ENCODE measurements around the gene VPS11.

The VPS11 gene

DNA sequence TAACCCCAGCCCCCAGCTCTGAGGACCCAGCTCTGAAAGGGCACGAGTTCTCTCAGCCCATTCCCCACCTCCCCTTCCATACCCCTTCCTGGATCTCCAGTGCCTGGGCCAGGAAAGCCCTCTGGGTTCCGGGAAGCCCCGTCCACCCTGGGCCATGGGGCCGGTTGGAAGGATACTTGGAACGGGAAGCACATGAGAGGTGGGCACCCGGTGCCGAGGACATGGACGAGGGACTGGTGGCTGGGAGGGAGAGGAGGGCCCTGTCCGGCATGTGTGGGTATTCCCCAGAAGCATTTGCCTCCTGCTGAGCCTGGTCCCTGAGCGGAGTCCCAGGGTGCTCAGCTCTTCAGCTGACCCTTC lies 48.6 kb downstream of the VPS11 start:
- DNase-seq (ENCODE audit: extremely low spot score): no peak
- TF ChIP-seq, protein P1, sequence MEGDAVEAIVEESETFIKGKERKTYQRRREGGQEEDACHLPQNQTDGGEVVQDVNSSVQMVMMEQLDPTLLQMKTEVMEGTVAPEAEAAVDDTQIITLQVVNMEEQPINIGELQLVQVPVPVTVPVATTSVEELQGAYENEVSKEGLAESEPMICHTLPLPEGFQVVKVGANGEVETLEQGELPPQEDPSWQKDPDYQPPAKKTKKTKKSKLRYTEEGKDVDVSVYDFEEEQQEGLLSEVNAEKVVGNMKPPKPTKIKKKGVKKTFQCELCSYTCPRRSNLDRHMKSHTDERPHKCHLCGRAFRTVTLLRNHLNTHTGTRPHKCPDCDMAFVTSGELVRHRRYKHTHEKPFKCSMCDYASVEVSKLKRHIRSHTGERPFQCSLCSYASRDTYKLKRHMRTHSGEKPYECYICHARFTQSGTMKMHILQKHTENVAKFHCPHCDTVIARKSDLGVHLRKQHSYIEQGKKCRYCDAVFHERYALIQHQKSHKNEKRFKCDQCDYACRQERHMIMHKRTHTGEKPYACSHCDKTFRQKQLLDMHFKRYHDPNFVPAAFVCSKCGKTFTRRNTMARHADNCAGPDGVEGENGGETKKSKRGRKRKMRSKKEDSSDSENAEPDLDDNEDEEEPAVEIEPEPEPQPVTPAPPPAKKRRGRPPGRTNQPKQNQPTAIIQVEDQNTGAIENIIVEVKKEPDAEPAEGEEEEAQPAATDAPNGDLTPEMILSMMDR (IDR thresholded peaks at IDR 0.05; ENCODE audit: control extremely low read depth, extremely low read depth, low read depth, missing control alignments): no peak
- POLR2A ChIA-PET: interaction anchor here (0.6 to 1.1 kb wide), 2 partner anchors 21 to 220 kb away, joined by 3 to 5 read pairs; a partner anchor contains a TSS
- CTCF ChIA-PET: interaction anchor here (1.0 to 1.3 kb wide), 3 partner anchors 14 to 90 kb away, joined by 3 read pairs; partner anchors contain the start of genes CBL and DPAGT1

DNA sequence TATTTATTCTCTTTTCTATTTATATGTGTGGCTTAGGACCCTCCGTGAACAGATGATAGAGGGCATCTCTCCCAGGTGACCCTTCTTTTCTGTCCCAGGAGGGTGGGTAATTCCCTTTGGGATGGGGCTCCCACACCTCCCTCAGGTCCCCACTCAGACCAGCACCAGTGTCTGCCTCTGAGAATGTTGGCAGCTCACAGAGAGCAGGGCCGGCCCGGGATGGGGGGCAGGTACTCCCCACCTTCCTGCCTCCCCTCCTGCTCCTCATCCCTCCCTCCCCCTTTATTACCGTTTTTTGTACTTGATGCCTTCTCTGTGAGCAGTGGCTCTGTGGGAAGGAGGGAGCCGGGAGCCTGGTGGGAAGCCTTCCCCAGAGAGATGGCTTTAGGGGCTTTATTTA lies 49.0 kb downstream of the VPS11 start:
- CTCF ChIA-PET: interaction anchor here (1.0 to 1.3 kb wide), 3 partner anchors 15 to 90 kb away, joined by 3 read pairs; partner anchors contain the start of genes CBL and DPAGT1
- no peak for DNase-seq (ENCODE audit: extremely low spot score)
- POLR2A ChIA-PET: interaction anchor here (1.1 kb wide), 1 partner anchor 22 kb away, joined by 3 read pairs; a partner anchor contains a TSS
- TF ChIP-seq, protein P1 (IDR thresholded peaks at IDR 0.05; ENCODE audit: control extremely low read depth, extremely low read depth, low read depth, missing control alignments): no peak

DNA sequence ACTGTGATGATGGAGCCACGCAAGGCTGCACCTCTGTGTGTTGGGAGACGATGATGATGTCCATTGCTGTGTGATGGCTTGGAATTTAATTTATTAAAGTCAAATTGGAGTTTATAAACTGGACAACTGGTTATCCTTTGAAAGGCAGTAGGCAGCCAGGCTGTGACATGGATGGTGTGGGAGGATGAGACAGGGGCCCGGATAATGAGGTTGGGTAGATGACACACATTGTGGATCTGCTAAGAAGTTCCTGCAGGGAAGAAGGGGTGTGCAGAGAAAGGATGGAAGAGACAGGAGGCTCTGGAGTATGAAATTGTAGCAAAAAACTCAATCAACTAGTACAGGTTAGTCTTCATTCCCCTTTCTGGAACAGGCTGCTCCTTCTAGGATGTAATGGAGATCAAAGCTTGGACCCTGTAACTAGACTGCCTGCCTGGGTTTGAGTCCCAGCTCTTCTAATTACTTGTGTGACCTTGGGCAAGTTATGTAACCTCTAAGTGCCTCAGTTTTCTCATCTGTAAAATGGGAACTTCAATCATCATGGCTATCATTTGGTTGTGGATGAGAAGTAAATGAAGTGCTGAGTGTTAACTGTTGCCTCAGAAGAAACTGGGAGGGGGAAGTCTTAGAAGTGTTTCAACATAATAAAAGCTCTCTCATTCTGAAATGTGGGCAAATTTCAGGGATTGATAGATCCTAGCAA lies 49.5 kb downstream of the VPS11 start:
- CTCF ChIA-PET: no interaction called here
- POLR2A ChIA-PET: no interaction called here
- no peak for DNase-seq (ENCODE audit: extremely low spot score)
- TF ChIP-seq, protein P1 (IDR thresholded peaks at IDR 0.05; ENCODE audit: control extremely low read depth, extremely low read depth, low read depth, missing control alignments): no peak

DNA sequence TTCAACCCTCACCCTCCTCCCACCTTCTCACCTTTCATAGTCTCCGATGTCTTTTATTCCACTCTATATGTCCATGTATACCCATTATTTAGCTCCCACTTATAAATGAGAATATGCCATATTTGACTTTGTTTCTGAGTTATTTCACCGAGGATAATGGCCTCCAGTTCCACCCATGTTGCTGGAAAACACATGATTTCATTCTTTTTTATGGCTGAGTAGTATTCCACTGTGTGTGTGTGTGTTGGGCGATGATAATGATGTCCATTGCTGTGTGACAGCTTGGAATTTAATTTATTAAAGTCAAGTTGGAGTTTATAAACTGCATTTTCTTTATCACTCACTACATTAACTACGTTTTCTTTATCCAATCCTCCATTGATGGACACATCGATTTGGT lies 50.6 kb downstream of the VPS11 start:
- DNase-seq (ENCODE audit: extremely low spot score): no peak
- ChIA-PET POLR2A (no interaction called here), CTCF (interaction anchor here (1.1 to 1.6 kb wide), 4 partner anchors 11 to 212 kb away, joined by 3 to 4 read pairs (median 4); partner anchors contain the start of gene C2CD2L)
- TF ChIP-seq, protein P1 (IDR thresholded peaks at IDR 0.05; ENCODE audit: control extremely low read depth, extremely low read depth, low read depth, missing control alignments): no peak

DNA sequence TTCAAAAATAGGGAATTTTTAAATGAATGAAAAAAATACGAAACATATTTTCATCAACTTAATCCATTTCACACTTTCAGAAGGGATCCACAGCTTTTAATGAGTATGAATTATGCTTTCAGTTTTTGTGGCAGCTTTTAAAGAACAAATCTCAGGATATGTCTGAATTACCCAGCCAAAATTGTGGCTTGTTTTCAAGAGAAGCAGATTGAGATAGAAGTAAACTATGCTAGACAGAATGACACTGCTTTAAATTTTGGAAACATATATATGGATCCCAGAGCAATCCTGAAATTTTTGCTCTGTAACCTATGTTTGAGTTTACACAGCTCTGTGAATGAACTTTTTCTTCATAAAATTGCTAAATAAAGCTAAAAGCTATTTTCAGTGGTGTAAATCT lies 51.3 kb downstream of the VPS11 start:
- TF ChIP-seq, protein P1 (IDR thresholded peaks at IDR 0.05; ENCODE audit: control extremely low read depth, extremely low read depth, low read depth, missing control alignments): no peak
- CTCF ChIA-PET: interaction anchor here (1.1 to 4.9 kb wide), 5 partner anchors 10 to 212 kb away, joined by 3 to 29 read pairs (median 4); partner anchors contain the start of gene C2CD2L
- no peak for DNase-seq (ENCODE audit: extremely low spot score)
- POLR2A ChIA-PET: interaction anchor here (0.6 kb wide), 1 partner anchor 34 kb away, joined by 6 read pairs; no protein-coding TSS in a partner anchor

DNA sequence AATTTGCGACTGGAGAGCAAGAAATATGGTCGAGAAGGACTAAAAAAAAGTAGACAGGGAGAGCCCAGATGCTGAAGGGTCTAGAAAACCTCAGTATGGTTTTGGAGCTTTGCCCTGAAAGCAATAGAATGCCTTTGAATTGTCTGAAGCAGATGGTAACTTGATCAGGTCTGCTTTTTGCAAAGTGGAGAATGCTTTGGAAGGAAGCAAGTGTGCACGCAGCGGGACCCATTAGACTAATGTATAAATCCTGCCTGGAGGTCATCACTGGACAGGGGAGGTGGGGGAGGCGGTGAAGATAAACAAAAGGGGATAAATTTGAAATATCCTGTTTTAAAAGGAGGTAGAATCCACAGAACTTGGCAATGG lies 53.0 kb downstream of the VPS11 start:
- no peak for DNase-seq (ENCODE audit: extremely low spot score)
- CTCF ChIA-PET: interaction anchor here (0.7 to 4.9 kb wide), 6 partner anchors 9 to 202 kb away, joined by 3 to 29 read pairs (median 10); partner anchors contain the start of gene CBL
- POLR2A ChIA-PET: interaction anchor here (1.4 to 1.8 kb wide), 2 partner anchors 18 to 26 kb away, joined by 4 to 10 read pairs; a partner anchor contains a TSS
- TF ChIP-seq, protein P1 (IDR thresholded peaks at IDR 0.05; ENCODE audit: control extremely low read depth, extremely low read depth, low read depth, missing control alignments): no peak

Measured in GM10248 (cell line).